ENCODE results near the gene AGR3.

The AGR3 gene

DNA sequence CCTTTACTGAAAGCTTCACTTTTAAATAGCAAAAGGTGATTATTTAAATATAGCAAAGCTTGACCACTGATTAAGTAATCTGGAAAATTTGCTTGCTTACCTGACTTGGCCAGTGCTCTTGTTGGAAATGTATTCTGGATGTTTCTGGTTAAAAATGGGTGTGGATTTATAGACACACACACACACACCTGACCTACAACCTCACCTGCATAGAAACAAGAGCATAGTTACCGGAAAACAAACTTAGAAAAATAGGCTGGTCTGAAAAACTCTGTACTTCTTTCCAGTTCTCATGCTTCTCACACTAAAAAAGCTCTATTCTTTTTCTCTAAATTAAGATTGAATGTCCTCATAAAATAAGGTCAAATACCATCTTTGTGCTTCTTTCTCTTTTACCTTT lies at the start of gene AGR3:
Gene AGR3, minus strand, starts transcription at position 140 of the 400 bp plus-strand sequence. CDS start 3,365 bp downstream, outside the sequence.
- no peak for DNase-seq

DNA sequence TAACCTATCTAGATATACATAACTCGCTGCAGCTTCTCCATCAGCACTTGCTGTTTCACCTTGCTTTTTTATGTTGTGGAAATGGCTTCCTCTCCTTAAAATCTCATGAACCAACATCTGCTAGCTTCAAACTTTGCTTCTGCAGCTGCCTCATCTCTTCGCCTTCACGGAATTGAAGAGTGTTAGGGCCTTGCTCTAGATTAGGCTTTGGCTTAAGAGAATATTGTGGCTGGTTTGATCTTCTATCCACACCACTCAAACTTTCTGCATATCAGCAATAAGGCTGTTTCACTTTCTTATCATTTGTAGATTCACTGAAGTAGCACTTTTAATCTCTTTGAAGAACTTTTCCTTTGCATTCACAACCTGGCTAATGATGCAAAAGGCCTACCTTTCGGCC lies 49.2 kb upstream of the AGR3 start:
- no peak for DNase-seq

DNA sequence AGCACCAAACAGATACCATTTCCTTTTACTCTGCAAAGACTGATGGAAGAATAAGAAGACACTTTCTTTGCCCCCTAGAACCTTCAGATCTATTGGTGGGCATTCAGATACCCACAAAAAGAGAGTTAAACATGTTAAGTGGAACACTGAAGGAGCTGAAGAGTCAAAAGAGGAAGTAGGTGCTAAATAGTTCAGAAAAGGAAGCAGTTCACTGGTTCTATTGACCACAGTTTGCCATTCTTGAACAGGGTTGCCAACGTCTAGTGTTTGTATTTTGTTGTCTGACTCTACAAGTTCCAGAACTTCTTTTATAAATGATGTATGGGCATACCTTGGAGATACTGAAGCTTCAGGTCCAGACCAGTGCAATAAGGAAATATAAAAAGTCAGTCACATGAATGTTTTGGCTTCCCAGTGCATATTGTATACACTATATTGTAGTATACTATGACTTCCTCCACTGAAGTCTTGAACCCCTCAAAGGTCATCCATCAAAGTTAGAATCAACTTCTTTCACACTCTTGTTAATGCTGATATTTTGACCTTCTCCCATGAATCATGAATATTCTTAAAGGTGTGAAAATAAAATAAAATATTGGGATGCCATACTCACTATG lies 47.5 kb upstream of the AGR3 start:
- no peak for DNase-seq

DNA sequence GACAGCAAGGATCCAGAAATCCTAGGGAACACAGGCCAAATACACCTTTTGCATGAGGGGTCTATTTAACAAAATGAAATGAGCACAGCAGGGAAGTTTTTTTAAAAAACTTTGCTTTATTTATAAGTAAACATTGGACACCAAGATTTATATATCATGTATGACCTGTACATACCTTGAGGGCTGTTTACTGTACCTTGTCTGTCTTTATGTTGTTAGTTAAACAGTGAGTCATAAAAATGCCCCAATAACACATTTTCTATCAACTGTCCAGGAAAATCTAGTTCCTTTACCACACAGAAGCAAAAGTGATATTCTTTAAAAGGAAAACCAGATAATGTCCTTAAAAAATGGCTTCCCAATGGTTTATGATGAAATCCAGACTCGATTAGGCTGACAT lies 45.1 kb upstream of the AGR3 start:
- no peak for DNase-seq

DNA sequence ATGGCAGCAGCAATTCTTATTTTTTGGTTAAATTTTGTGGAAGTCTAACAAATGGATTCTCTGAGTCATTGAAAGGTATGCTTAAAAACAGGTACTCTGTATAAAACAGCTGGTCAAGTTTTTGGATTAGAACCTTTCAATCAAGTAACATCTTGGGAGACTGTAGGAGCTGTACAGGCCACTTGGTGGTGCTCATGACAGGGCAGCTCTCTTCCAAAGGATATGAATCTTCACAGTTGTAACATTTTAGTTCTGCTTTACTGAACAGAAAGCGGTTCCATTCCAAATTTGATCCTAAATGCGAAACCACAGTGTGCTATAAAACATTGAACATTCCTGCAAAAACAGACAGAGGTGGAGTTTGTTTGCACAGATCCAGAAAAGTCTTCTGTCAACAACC lies 44.5 kb upstream of the AGR3 start:
- DNase-seq = no peak

DNA sequence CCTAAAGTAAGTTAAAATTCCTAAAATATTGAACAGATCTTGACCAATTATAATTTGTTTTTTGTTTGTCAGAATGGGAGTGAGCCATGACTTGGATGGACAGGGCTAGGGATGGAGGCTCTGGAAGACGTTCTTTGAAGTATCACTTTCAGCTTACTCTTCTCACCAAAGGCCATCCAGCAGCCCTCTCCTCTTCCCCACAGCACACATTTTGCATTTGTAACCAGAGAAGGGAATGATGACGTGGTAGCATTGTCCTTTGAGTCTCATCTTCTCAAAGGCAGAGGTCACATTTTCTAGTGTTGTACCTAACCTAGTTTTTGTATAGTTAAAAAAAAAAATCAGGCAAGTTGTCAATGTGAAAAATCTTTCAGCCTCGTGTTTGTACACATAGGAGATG lies 43.8 kb upstream of the AGR3 start:
- no peak for DNase-seq

DNA sequence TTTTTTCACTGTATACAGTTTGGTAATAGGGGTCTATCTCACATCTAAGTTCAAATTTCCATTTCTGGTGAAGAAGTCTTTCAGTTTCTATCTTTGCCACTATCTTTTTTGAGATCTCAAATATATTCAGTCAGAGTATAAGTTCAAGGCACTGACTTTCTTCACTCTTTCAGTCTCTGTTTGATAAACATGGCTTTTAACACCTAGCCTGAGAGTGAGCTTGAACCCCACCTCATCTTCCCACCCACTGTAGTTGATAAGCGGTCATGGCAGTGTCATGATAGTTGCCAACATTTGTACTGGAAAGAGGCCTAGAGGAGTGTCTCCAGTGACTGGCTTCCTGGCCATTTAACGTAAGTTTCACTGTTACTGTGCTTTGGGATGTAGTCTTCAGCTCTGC lies 41.2 kb upstream of the AGR3 start:
- no peak for DNase-seq

DNA sequence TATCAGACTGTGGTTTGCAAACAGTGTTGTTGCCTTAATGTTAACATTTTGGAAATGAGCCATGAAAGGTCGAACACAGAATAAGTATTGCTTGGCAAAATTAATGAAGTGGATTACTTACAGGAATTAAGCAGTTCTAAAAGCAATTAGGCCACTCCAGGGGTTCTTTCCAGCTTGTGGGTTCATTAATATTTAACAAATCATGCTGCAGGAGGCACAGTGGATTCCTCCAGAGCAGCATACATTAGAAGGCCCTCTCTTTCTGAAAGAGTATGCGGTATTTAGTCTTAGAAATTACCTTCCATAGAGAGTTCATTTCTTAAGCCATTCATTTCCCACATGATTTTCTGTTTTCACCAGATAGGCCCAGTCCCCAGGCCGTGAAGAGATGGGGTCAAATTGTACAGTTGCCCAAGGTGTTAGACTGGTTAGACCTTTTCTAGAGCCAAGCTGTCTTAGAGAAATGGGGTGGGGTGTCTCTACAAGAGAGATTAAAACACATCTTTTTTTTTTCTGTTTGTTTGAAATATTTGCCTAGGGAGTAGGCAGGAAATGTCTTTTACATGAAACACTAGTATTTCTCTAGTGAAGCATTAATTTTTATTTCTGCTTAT lies 40.0 kb upstream of the AGR3 start:
- no peak for DNase-seq

DNA sequence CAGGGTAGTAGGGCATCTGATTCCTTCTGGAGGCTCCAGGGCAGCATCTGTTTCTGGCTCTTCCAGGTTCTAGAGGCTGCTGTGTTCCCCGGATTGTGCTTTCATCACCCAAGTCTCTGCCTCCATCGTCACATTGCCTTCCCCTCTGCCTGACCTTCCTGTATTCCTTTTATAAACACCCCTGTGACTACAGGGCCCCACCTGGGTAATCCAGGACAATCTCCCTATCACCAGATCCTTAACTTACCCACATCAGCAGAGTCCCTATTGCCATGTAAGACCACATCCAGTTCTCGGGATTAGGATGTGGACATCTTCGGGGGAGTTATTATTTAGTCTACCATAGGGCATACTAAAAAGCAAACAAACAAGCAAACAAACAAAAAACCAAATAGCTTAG lies 39.4 kb upstream of the AGR3 start:
- no peak for DNase-seq

DNA sequence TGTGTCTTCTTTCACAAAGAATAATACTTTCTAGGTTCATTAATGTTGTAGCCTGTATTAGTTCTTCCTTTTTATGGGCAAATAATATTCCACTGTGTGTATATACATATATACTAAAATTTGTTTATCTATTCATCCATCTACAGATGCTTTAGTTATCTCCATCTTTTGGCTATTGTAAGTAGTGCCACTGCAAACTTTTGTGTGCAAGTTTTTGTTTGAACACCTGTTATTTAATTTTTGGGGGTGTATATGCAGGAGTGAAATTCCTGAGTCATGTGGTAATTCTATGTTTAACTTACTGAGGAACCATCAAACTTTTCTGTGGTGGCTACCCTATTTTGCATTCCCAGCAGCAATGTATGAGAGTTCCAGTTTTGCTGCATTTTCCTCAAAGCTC lies 37.7 kb upstream of the AGR3 start:
- no peak for DNase-seq

DNA sequence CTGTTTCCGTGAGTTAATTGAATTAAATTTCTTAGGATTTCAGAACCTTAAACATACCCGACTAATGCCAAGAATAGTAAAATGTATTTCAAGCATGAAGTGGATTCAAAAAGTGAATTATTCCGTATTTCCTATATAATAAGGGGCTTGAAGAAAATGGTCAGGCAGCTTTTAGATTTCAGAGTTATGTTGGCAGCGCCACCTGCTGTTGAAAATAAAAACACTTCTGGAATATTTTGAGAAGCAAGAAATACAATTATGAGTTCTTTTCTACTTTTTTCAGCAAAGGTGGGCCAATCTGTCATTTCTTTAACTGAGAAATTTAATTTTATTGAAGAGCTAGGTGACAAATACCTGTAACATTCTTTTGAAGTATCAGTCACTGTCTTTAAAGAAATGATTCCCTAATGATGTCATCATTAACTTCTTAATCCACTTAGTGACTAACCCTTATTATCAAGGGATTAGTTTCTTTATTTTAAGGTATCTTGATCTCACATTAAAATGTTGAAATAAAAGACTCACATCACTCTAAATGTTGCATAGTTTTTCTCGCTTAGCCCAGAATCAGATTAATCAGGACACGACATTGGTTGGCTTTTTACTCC lies 36.6 kb upstream of the AGR3 start:
- DNase-seq = no peak

DNA sequence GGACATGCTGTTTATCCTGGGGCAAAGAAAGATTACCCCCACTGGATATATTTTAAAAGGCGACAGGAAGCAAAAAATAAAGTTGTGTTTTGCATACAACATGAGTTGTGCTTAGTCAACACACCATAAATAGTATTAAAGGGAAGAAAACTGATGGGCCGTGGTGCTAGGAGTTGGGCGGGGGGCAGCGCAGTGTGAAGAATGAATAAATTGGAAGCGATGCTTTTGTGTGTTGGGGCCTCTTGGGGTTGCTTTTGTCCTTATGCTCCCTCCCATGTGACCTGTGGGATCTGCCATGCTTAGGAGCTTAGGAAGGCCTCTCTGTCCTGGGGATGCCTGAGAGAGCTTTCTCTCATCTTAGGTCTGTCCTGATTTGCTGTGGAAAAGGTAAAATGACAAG lies 35.0 kb upstream of the AGR3 start:
- no peak for DNase-seq

DNA sequence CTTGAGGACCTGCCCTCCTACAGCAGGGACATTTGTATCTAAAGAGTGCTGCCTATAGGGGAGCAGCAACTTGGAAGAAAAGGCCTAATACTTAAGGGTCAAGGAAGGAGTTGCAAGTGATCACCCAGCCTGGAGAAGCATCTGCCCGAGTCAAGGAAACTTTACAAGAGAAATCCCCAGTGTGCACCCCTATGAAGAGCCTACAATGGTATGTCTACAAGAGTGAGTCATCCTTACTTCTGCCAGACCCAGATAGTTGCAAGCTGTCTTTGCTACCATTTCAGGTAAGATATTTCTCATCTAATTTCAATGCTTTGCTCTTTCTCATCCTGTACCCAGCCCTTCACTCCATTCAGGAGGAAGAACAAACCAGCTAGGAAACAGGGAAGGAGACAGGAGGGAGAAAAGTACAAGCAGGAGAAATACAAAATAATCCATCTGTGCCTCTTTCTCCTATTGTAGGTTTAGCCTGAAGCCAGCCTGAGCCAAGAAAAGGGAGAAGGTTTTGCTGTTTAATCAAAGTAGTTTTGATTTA lies 34.4 kb upstream of the AGR3 start:
- DNase-seq = no peak

DNA sequence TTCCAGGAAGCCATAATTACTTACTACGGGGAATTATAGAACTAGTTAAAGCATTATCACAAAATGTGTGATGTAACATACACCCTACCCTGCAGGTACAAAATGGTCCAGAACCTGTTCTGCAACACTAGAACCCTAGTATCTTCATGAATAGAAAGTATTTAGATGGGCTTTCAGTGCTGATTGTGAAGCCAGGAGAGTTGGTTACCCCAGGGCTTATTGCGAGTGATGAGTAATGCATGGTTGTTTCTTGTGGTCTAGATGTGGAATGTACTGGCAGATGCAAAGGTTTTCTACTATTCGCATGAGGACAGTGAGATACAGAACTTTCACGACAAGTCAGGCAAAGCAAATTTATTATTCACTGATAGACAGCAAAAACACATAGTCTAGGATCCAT lies 33.6 kb upstream of the AGR3 start:
- no peak for DNase-seq

DNA sequence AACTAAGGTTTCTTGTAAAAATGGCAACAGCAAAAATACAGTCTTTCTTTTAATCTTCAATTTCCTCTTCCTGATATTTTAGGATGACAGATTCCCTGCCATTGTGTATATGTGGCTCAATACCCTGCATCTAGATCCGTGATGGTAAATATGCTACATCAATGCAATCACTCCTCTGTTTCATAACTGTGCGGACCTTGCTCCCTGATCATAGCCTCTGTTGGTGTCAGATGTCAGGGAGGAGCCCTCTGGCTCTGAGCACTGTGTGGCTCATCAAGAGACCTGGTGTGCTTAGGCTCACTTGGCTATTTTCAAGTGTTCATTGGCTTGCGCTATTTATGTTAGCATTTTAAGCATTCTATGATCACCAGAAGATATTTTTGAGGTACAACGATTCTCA lies 33.0 kb upstream of the AGR3 start:
- no peak for DNase-seq

DNA sequence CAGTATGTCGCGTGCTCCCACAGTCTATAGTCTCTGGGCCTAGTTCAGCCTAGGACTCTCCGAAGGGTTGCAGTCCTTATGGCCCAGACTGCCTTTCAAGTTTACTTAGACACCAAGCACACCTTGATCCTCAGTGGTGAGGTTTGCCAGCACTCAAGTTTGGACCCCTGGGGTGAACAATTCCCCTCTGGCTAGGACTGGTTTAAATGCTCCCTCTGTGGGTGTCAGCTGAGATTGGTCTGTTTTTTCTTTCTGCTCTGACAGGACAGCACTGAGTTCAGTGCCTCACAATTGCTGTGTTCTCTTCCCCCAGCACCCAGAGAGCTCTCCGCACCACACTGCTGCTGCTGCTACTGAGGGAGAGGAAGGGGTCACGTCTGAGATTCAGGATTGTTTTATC lies 31.9 kb upstream of the AGR3 start:
- no peak for DNase-seq

DNA sequence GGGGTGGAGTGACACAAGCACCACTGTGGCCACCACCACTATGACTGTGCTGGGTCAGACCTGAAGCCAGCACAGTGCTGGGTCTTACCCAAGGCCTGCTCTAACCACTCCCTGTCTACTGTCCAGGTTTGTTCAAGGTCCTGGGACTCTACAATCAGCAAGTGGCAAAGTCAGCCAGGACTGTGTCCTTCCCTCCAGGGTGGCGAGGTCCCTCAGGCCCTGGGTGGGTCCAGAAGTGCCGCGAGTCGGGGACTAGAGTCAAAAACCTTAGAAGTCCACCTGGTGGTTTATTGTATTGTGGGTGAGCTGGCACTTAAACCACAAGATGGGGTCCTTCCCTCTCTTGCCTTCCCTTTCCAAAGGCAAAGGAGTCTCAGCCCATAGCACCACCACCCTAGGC lies 30.8 kb upstream of the AGR3 start:
- DNase-seq = no peak

DNA sequence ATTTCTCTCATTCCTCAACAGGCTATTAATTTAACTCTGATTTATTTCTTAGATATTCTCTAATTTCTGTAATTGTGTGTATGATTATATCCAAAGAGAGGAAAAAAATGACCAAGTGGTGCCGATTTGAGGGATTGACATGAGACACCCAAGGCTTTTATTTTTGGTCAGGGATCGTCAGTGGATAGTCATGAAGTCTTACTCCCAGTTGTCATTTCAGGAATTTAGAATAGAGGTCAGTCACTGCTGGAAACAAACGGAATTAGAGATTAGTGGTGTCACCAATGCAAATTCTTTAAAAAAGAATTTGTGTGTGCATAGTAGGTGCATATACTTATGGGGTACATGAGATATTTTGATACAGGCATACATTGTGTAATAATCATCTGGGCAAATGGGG lies 26.8 kb upstream of the AGR3 start:
- no peak for DNase-seq

DNA sequence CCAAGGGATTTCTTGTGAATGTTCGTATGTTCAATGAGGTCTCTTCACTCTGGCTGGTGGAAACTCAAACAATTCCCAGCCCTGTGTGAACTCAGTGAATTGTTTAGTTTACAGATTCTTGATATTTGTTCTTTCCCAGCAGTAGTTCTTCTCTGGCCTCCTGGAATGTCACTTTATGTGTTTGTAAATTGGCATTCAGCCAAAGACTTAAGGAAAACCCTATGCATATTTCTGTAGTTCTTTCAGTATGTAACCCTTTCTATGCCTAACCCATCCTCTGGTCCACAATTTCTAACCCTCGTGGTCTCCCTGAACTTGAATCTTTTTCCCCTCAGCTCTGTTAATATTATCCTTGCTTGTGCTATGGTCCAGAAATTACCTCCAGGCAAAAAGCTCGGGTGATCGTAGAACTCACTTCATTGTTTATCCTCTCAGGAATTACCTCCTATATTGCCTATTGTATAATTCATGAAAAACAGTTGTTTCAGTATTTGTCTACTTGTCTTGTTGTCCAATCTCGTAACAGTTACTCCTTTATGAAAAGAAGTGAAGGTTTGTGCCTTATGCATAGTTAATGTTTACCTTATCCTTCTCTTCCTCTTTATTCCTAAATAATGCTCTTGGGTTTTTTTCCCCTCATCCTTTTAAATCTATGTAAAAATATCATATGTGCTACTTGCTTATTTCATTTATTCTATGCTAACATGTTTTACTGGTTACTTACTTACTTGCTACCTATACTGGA lies 23.7 kb upstream of the AGR3 start:
- no peak for DNase-seq

DNA sequence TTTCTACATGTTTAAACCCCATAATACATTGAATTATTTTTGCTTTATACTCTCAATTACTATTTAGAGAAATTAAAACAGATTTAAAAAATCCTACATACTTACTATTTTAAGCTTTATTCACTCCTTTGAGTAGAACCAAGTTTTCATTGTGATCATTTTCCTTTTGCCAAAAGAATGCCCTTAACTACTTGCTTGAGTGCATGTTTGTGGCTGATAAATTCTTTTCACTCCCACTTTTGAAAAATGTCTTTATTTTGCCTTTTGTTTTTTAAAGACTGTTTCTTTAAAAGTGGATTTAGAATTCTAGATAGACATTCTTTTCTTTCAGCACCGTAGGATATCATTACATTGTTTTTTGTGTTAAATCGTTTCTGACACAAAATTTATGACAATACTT lies 22.3 kb upstream of the AGR3 start:
- DNase-seq = no peak

DNA sequence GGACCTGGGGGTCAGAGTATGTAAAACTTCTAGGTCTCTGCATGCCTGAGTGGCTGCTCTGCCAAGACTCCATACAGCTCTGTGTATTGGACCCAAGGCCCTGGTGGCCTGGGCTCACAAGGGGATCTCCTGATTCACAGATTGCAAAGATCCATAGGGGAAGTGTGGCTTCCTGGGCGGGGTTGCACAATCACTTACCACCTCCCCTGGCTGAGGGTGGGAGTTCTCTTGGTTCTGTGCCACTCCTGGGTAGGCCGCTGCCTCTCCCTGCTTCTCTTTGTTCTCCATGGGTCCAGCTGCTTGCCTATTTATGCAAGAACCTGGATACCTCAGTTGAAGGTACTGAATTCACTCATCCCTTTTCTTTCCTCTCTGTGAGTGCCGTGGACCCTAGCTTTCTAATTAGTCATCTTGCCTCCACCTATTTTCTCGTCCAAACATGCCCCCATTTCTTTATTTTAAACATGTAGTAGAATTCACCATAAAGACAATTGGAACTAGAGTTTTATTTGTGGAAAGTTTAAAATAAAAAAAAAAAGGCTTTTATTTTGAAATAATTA lies 18.5 kb upstream of the AGR3 start:
- no peak for DNase-seq

DNA sequence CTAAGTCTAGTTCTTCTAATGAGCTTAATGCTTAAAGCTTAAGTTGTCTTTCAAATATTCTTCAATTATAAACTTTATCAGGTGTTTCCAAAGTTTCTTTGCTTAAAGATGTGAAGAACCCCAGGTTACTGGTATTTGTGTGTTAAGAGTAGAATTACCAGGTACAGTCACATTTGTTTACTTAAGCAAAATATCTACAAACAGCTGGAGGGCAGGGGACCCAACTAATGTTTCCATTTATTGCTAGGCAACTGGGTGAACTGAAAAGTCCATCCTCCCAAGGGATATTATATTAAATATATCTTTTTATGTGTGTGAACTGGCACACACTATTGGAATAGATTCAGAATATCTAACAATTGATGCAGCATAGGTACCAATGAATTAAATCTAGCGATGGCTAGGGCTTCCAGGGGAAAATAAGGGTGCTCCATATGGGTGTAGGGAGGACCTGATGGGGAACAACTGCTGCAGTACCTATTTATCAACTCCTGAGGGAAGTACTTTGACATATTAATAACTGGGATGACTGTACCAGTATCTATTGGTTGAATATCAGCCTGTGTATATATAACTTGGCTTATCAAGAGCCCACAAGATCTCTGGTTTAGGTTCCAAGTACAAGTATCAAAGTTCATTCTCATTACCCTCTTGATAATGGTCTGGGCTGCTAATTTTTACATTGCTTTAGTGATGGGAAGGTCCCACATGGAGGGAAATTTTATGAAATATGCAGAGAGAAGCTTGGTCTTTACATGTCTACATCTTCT lies 10.3 kb upstream of the AGR3 start:
- DNase-seq = no peak

DNA sequence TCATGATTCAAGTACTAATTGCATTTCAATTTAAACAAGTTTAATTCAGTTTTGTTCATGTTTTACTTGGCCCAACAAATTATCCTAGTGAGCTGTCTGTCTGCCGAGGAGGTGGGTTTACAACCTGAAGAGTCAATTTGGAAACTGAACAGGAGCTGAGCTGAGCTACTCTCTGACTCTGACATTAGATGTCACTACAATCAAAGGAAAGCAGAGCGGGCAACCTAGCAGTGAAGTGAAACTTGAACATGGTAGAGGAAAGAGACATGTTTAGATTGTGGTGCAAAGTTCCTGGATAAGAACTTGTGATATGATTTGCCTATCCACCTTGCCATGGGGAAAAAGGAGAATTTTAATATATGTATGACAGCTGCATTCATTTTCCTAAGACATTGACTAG lies 9.6 kb upstream of the AGR3 start:
- DNase-seq = no peak
